Pancreas (tissue), 10 donors: ENCODE results near the gene DCST1. TPM values are rescaled to one million over a fixed set of nuclear protein-coding genes. Genes with fewer than 3 reads are reported as not detected.
A peak's percentile ranks its signal among the peaks of the same experiment; 100 is the strongest.

Experiments used
- ATAC-seq, 4 donors: fragments of 200-7000 bp; cut with Tn5 transposase; one replicate each; pipeline versions ENCODE4 v1.8.0 to v1.9.1; 2020; ENCODE audit warnings: mild to moderate bottlenecking in 4 of 4, moderate library complexity in 4 of 4
- DNase-seq, 6 donors: peaks; one replicate each; pipeline ENCODE4 v3.0.0-alpha.2; 2020
- FAIRE-seq: peaks from 2 replicates; lab custom pipeline; 2012; peaks lifted over from hg19 to GRCh38; lab: Jason Lieb, UNC
- H3K27ac ChIP-seq, 4 donors: fragments of 200-600 bp; sonication (generic); 1 replicate in 3 of 4; 2 replicates in 1 of 4; pipeline versions ENCODE4 v1.5.0 to v1.8.0; 2020
- H3K27me3 ChIP-seq, 4 donors: fragments of 200-600 bp; one replicate each; pipeline ENCODE4 v1.8.0; 2021
- H3K36me3 ChIP-seq, 3 donors: fragments of 200-600 bp; sonication (generic) in 1 of 3; one replicate each; pipeline versions ENCODE4 v1.5.0 to v1.8.0; 2020 to 2021
- H3K4me1 ChIP-seq, 3 donors: fragments of 200-600 bp; one replicate each; pipeline ENCODE4 v1.8.0; 2021
- H3K4me3 ChIP-seq, 4 donors: fragments of 200-600 bp; sonication (generic) in 2 of 4; one replicate each; pipeline versions ENCODE4 v1.5.0 to v1.8.0; 2020 to 2021
- H3K9me3 ChIP-seq, 4 donors: fragments of 200-600 bp; one replicate each; pipeline ENCODE4 v1.8.0; 2021
- CTCF ChIP-seq, 4 donors: fragments of 200-600 bp; sonication (generic) in 3 of 4; IDR thresholded peaks; one replicate each; pipeline versions ENCODE4 v1.5.0 to v1.8.0; 2021; ENCODE audit warnings: antibody characterized with exemption in 4 of 4
- WGBS, 2 donors: extraction: QIAGEN DNeasy Blood & Tissue Kit; methylation state at CpG; one replicate each; pipeline ENCODE4 v1.1.7; 2013; 5-methylcytosine and 5-hydroxymethylcytosine counted together
- intact Hi-C, 3 donors: fragments of 100-400 bp; cut with DNase I; formaldehyde crosslinking; loops; one replicate each; pipeline versions ENCODE4 v1.11.1 to v1.14.2; 2022
- polyA plus RNA-seq, 2 donors: library from polyadenylated mRNA; stranded (reverse); fragments of 200-250 nt; gene quantifications; one replicate each; pipeline ENCODE4 v1.2.3, GENCODE V29; 2013
- total RNA-seq, 6 donors: library from RNA; stranded (reverse); fragmentation: NEBNext Ultra II Directional in 4 of 6; extraction: Animal tissue kit (Norgen Biotek cat#: 25700) in 4 of 6; gene quantifications; one replicate each; pipeline versions ENCODE4 v1.2.1 to v1.2.4, GENCODE V29; 2021 to 2023
- donor health status: healthy with polysubstance abuse.
- donor health status: DM: no; HTN: no; CAD: no; lungs with moderate emphysema.
- donor health status: DM: no; HTN: no; CAD: no.
- donor health status: control.
- donor health status: control.
- donor health status: Bipolar disorder and iron deficiency.
- donor health status: DM: yes; HTN: yes; CAD: no.
- donor health status: DM: no; HTN: no; CAD: no.
- donor health status: DM: no; HTN: no; CAD: no.
- donor health status: DM: yes; HTN: yes; CAD: no.

DCST1 gene
- total and polyA plus RNA-seq, 8 donors: 0.14 TPM; not detected in 7

GRCh38 chr1:155017041-155017945 is 16.3 kb upstream of the DCST1 start:
- H3K4me1 ChIP-seq: peaks cover 0 to 14% (median 5%) of the 10 kb centered on the region in 3 donors
- TF ChIP-seq CTCF (IDR thresholded peaks at IDR 0.05): peak; percentile 89 to 98 (median 96)
- no peaks in the 10 kb centered on the region for H3K27me3 ChIP-seq
- ATAC-seq (peak; percentile 81 to 93 (median 90)), FAIRE-seq (no peak), DNase-seq (peak; percentile 85 to 95 (median 92))
- peaks cover 0 to 24% (median 9%) of the 10 kb centered on the region in 3 donors for H3K36me3 ChIP-seq
- intact Hi-C loops: loop anchor here in 2 of 3 donors (10.0 kb wide), 1 partner anchor 52 kb away; the partner anchor contains the start of gene PYGO2 (in 2 of the 2)
- H3K4me3 ChIP-seq: peak overlapping the region in 3 of 4 donors; percentile 4 to 40 (median 23)
- 6 to 7% methylated on average over 36 to 49 of the region's 49 CpGs for WGBS, 2 donors
- no peaks in the 10 kb centered on the region for H3K9me3 ChIP-seq
- H3K27ac ChIP-seq: peak overlapping the region; percentile 22 to 72 (median 48)

- Histone ChIP-seq H3K4me1 (peaks cover 0 to 14% (median 5%) of the 10 kb centered on the region in 3 donors), H3K36me3 (peaks cover 0 to 24% (median 9%) of the 10 kb centered on the region in 3 donors), H3K27ac (peak overlapping the region in 1 of 4 donors; percentile 72), H3K27me3 (no peaks in the 10 kb centered on the region), H3K9me3 (no peaks in the 10 kb centered on the region), H3K4me3 (peak overlapping the region in 2 of 4 donors; percentile 23 to 40)
- intact Hi-C loops: loop anchor here in 2 of 3 donors (10.0 kb wide), 1 partner anchor 53 kb away; the partner anchor contains the start of gene PYGO2 (in 2 of the 2)
- FAIRE-seq (no peak), DNase-seq (no peak), ATAC-seq (no peak)
- WGBS, 2 donors: 47 to 65% methylated on average over 6 of the region's 6 CpGs
- no peak for TF ChIP-seq CTCF (IDR thresholded peaks at IDR 0.05)
Measured at GRCh38 chr1:155017946-155018316, 15.7 kb upstream of the DCST1 start.

- H3K27me3 ChIP-seq: no peaks in the 10 kb centered on the region
- H3K4me1 ChIP-seq: peaks cover 0 to 14% (median 5%) of the 10 kb centered on the region in 3 donors
- peaks cover 0 to 24% (median 9%) of the 10 kb centered on the region in 3 donors for H3K36me3 ChIP-seq
- TF ChIP-seq CTCF (IDR thresholded peaks at IDR 0.05): no peak
- no peak for FAIRE-seq
- 84 to 86% methylated on average over 7 to 8 of the region's 8 CpGs for WGBS, 2 donors
- no peak overlapping the region for H3K4me3 ChIP-seq
- no peaks in the 10 kb centered on the region for H3K9me3 ChIP-seq
- no peak for ATAC-seq
- DNase-seq: no peak
- intact Hi-C loops: loop anchor here in 2 of 3 donors (10.0 kb wide), 1 partner anchor 54 kb away; the partner anchor contains the start of gene PYGO2 (in 2 of the 2)
- no peak overlapping the region for H3K27ac ChIP-seq
Measured at GRCh38 chr1:155018617-155019348, 14.8 kb upstream of the DCST1 start.

GRCh38 chr1:155019377-155020245 is 14.0 kb upstream of the DCST1 start:
- ATAC-seq (no peak), DNase-seq (no peak), FAIRE-seq (no peak)
- no peaks in the 10 kb centered on the region for H3K27me3 ChIP-seq
- peaks cover 0 to 19% (median 9%) of the 10 kb centered on the region in 3 donors for H3K36me3 ChIP-seq
- no peak for TF ChIP-seq CTCF (IDR thresholded peaks at IDR 0.05)
- H3K4me3 ChIP-seq: no peak overlapping the region
- intact Hi-C loops: loop anchor here in 2 of 3 donors (10.0 kb wide), 1 partner anchor 55 kb away; the partner anchor contains the start of gene PYGO2 (in 2 of the 2)
- H3K4me1 ChIP-seq: peaks cover 0 to 14% (median 5%) of the 10 kb centered on the region in 3 donors
- WGBS, 2 donors: 76% methylated on average over 11 of the region's 11 CpGs
- H3K27ac ChIP-seq: no peak overlapping the region
- no peaks in the 10 kb centered on the region for H3K9me3 ChIP-seq
